Ovary (tissue), 9 donors: Measurements from ENCODE around the gene BSCL2. TPM values are rescaled to one million over a fixed set of nuclear protein-coding genes. Genes with fewer than 3 reads are reported as not detected.
"Not testable (repeated sequence)": the region's sequence is repeated elsewhere in the genome, so short reads cannot be mapped to it uniquely, and the experiment has no call there.

ENCODE experiments used
- DNase-seq, 5 donors: peaks; one replicate each; pipeline ENCODE4 v3.0.0-alpha.2; 2019 to 2020
- H3K27ac ChIP-seq, 2 donors: fragments of 200-600 bp; one replicate each; pipeline versions ENCODE4 v1.5.1 to v1.8.0; 2019 to 2022
- H3K27me3 ChIP-seq: fragments of 200-600 bp; one replicate; pipeline ENCODE4 v1.8.0; 2022
- H3K36me3 ChIP-seq: fragments of 200-600 bp; sonication (generic); one replicate; pipeline ENCODE4 v1.5.1; 2019
- H3K4me1 ChIP-seq: one replicate; pipeline ENCODE4 v1.8.1; 2013; ENCODE audit warnings: mild to moderate bottlenecking, moderate library complexity; ENCODE audit not compliant: insufficient read depth
- H3K4me3 ChIP-seq: fragments of 200-600 bp; sonication (generic); one replicate; pipeline ENCODE4 v1.5.1; 2017
- H3K9me3 ChIP-seq, 2 donors: fragments of 200-600 bp in 1 of 2; sonication (generic) in 1 of 2; one replicate each; pipeline versions ENCODE4 v1.5.1 to v1.8.1; 2013 to 2019; ENCODE audit warnings: mild to moderate bottlenecking in 1 of 2, moderate library complexity in 1 of 2
- EP300 ChIP-seq: sonication (generic); formaldehyde crosslinking; IDR thresholded peaks from one replicate; pipeline ENCODE4 v1.6.1; 2017; ENCODE audit warnings: antibody characterized with exemption
- POLR2A ChIP-seq: fragments of 450-650 bp; IDR thresholded peaks from one replicate; pipeline ENCODE4 v1.6.1; 2017; ENCODE audit warnings: antibody characterized with exemption, mild to moderate bottlenecking, moderate library complexity
- WGBS, 3 donors: extraction: QIAGEN DNeasy Blood & Tissue Kit in 1 of 3; methylation state at CpG; one replicate each; pipeline versions ENCODE4 v1.1.5 to v1.1.7; 2013 to 2017; 5-methylcytosine and 5-hydroxymethylcytosine counted together
- intact Hi-C, 4 donors: fragments of 100-400 bp; cut with DNase I; formaldehyde crosslinking; loops; one replicate each; pipeline versions ENCODE4 v1.11.0 to v1.15.1; 2022 to 2023
- polyA plus RNA-seq, 2 donors: library from polyadenylated mRNA; stranded (reverse); fragments of 200-250 nt in 1 of 2; fragments of 350-450 nt in 1 of 2; fragmentation: Illumina TruSeq in 1 of 2; extraction: RNeasy Lipid Tissue Mini Kit (QIAGEN cat#74804) in 1 of 2; gene quantifications; one replicate each; pipeline ENCODE4 v1.2.3, GENCODE V29; 2013 to 2014
- total RNA-seq, 7 donors: library from RNA; depleted of rRNA in 2 of 7; stranded (reverse); fragments of >200 nt in 2 of 7; fragmentation: NEBNext Ultra II Directional in 3 of 7; extraction: Animal tissue kit (Norgen Biotek cat#: 25700) in 3 of 7; gene quantifications; one replicate each; pipeline versions ENCODE4 v1.1.0 to v1.2.4, GENCODE V29; 2016 to 2023
- TF ChIP-seq, protein P1 (sequence below), 3 donors: fragments of 450-650 bp in 2 of 3; fragments of 200-600 bp in 1 of 3; IDR thresholded peaks; one replicate each; pipeline versions ENCODE4 v1.5.1 to v1.8.0; 2016 to 2022; ENCODE audit warnings: antibody characterized with exemption in 3 of 3, mild to moderate bottlenecking in 1 of 3
- donor health status: DM: no; HTN: no; CAD: no; lungs with moderate emphysema.
- donor health status: DM: no; HTN: no; CAD: no.
- donor health status: Bipolar disorder and iron deficiency.
- donor health status: DM: yes; HTN: yes; CAD: no.
- donor health status: DM: no; HTN: no; CAD: no.
- donor health status: DM: yes; HTN: yes; CAD: no.

The BSCL2 gene
- total and polyA plus RNA-seq, 9 donors, result 31.4 to 122 (median 57.2) TPM

DNA sequence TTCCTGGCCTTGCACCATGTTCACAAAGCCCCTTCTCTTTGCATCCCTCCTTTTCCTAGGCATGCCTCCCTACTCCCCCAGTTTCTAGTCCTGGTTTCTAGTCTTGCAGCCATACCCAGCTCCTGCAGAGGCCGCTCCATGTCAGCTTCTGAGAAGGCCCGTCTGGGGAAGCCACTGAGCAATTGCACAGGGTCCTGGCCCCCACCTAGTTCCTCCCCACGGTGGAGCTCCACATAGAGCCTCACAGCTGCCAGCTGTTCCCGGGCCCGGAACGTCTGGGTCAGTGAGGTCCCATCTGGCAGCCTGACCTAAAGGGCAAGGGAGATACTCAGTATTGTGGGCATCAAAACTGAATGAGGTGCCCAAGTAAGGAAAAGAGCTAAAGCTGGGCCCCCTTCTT is 30.5 kb downstream of the BSCL2 start:
- Histone ChIP-seq H3K36me3 (no peaks in the 10 kb centered on the region), H3K4me3 (no peak overlapping the region), H3K27ac (no peak overlapping the region), H3K27me3 (no peaks in the 10 kb centered on the region), H3K4me1 (peaks cover 8% of the 10 kb centered on the region), H3K9me3 (no peaks in the 10 kb centered on the region)
- intact Hi-C loops, result loop anchor here in 2 of 4 donors (5.0 to 10.0 kb wide), 2 partner anchors 51 to 282 kb away; partner anchors contain the start of genes HNRNPUL2 (in 1 of the 2) and TTC9C (in 1 of the 2)
- no peak for DNase-seq
- WGBS, 3 donors, result 25 to 26% (median 26%) methylated on average over 6 of the region's 6 CpGs
- TF ChIP-seq, protein P1, sequence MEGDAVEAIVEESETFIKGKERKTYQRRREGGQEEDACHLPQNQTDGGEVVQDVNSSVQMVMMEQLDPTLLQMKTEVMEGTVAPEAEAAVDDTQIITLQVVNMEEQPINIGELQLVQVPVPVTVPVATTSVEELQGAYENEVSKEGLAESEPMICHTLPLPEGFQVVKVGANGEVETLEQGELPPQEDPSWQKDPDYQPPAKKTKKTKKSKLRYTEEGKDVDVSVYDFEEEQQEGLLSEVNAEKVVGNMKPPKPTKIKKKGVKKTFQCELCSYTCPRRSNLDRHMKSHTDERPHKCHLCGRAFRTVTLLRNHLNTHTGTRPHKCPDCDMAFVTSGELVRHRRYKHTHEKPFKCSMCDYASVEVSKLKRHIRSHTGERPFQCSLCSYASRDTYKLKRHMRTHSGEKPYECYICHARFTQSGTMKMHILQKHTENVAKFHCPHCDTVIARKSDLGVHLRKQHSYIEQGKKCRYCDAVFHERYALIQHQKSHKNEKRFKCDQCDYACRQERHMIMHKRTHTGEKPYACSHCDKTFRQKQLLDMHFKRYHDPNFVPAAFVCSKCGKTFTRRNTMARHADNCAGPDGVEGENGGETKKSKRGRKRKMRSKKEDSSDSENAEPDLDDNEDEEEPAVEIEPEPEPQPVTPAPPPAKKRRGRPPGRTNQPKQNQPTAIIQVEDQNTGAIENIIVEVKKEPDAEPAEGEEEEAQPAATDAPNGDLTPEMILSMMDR (IDR thresholded peaks at IDR 0.05), result no peak
- TF ChIP-seq POLR2A, result no peak
- no peak for TF ChIP-seq EP300

GRCh38 chr11:62675415-62675814 is 31.8 kb downstream of the BSCL2 start:
- DNase-seq, H3K4me3 ChIP-seq, H3K27ac ChIP-seq, H3K27me3 ChIP-seq, H3K9me3 ChIP-seq, H3K36me3 ChIP-seq: not testable (repeated sequence)
- intact Hi-C loops, result loop anchor here in 2 of 4 donors (5.0 to 10.0 kb wide), 2 partner anchors 52 to 281 kb away; partner anchors contain the start of genes HNRNPUL2 (in 1 of the 2) and TTC9C (in 1 of the 2)
- 87 to 97% (median 91%) methylated on average over 10 of the region's 10 CpGs for WGBS, 3 donors
- H3K4me1 ChIP-seq, result peaks cover 11% of the 10 kb centered on the region

DNA sequence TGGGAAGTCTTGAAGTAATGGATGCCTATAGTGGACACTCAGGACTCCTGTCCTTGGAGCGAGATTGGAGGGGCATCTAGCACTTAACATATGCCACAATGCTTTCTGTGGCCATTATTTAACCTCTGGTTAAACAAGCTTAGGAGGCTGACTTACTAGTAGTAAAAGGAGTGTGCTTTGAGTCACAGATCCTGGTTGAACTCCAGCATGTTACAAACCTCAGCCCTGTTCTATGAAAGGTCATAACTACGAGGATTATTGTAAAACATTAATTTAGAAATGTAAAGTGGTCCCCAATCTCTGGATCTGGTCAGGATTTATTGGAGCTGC is 34.1 kb downstream of the BSCL2 start:
- no peak for TF ChIP-seq EP300
- no peaks in the 10 kb centered on the region for H3K27me3 ChIP-seq
- H3K4me1 ChIP-seq, result peaks cover 11% of the 10 kb centered on the region
- H3K9me3 ChIP-seq, result no peaks in the 10 kb centered on the region
- no peaks in the 10 kb centered on the region for H3K36me3 ChIP-seq
- DNase-seq, result no peak
- 68 to 70% (median 69%) methylated on average over 2 of the region's 2 CpGs for WGBS, 3 donors
- H3K4me3 ChIP-seq, result no peak overlapping the region
- no peak overlapping the region for H3K27ac ChIP-seq
- intact Hi-C loops, result loop anchor here in 2 of 4 donors (5.0 to 10.0 kb wide), 2 partner anchors 54 to 278 kb away; partner anchors contain the start of genes HNRNPUL2 (in 1 of the 2) and TTC9C (in 1 of the 2)

GRCh38 chr11:62671608-62672389 is 35.4 kb downstream of the BSCL2 start, which contains the start of the genes LBHD1 and UQCC3:
Gene LBHD1, minus strand, starts transcription at chr11:62672267. Its CDS starts 2,236 bp downstream, at chr11:62670031.
Gene UQCC3, plus strand, starts transcription at chr11:62671673. Its CDS starts 73 bp downstream, at chr11:62671746.
- Histone ChIP-seq H3K9me3 (no peaks in the 10 kb centered on the region), H3K4me1 (peaks cover 9% of the 10 kb centered on the region), H3K27ac (peak within 1 kb of the TSS; percentile 44 to 82), H3K4me3 (peak within 1 kb of the TSS; percentile 83), H3K36me3 (no peaks in the 10 kb centered on the region), H3K27me3 (no peaks in the 10 kb centered on the region)
- 0 to 2% (median 0%) methylated on average over 56 to 59 of the region's 59 CpGs for WGBS, 3 donors
- intact Hi-C loops, result loop anchor here in 2 of 4 donors (5.0 to 10.0 kb wide), 2 partner anchors 56 to 277 kb away; partner anchors contain the start of genes HNRNPUL2 (in 1 of the 2) and TTC9C (in 1 of the 2)
- DNase-seq, result peak; percentile 75 to 85 (median 78)
- TF ChIP-seq POLR2A (peak; percentile 60), EP300 (no peak)

DNA sequence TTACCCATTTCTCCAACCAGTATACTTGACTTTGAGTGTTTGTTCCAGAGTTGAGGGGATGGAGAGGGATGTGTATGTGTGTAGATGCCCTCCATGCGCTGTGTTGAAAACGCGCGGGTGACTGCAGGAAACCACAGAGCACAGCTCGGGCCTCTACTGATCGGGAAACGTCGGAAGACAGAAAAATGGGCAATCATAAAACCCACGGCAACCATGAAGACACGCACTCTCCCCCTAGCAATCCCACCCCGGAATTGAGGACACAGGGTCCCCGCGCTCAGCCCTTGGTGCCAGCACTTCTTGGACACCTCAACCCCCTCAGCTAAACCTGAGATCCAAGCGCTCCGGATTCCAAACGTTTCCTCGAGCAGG is 36.0 kb downstream of the BSCL2 start:
- Histone ChIP-seq H3K4me1 (peaks cover 15% of the 10 kb centered on the region), H3K36me3 (no peaks in the 10 kb centered on the region), H3K4me3 (peak overlapping the region; percentile 83), H3K27me3 (no peaks in the 10 kb centered on the region), H3K27ac (peak overlapping the region; percentile 44 to 82), H3K9me3 (no peaks in the 10 kb centered on the region)
- 0 to 1% (median 0%) methylated on average over 17 of the region's 17 CpGs for WGBS, 3 donors
- intact Hi-C loops, result loop anchor here in 2 of 4 donors (5.0 to 10.0 kb wide), 2 partner anchors 56 to 276 kb away; partner anchors contain the start of genes HNRNPUL2 (in 1 of the 2) and TTC9C (in 1 of the 2)
- no peak for DNase-seq
- TF ChIP-seq, protein P1 (IDR thresholded peaks at IDR 0.05), result no peak
- TF ChIP-seq POLR2A (no peak), EP300 (no peak)
